ENCODE results near the gene MRTO4.
"Not testable (repeated sequence)": the region's sequence is repeated elsewhere in the genome, so short reads cannot be mapped to it uniquely, and the experiment has no call there.

MRTO4 gene

DNA sequence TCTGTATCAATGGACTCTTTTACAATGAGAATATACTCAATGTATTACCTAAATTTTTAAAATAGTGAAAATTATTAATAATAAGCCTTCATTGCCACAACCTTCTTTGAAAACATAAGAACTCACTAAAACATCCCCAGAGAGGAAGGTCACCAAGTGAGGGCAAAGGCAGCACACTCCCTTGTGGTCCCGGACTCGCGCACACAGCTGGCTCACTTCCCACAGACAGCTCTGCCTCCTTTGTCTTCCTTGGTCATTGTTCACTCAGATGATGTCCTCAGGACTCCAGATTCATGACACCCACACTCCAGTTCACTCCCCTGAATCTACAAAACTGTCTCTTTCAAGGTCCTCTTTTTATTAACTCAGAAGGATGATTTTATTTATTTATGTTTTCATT is 22.4 kb upstream of the MRTO4 start:
- no peak for DNase-seq

DNA sequence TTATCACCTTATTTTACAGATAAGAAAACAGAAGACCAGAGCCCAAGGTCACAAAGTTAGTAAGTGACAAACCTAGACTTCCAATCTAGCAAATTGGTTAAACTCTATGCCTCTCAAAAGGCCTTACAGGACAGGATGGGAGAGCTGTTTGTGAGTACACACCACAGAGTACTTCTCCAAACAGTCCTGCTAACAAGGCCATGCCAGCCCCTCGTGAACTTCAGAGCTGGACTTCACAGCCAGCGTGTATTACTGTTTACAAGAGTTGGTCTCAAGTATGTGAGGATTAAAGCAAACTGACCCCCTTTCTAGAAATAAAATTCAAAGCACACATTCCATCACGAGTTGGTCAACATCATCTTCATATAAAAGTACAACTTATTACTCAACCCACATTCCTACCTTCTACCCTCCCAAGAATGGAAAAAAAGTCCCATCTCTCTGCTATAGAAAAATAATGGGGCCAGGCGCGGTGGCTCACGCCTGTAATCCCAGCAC is 21.7 kb upstream of the MRTO4 start:
- no peak for DNase-seq

DNA sequence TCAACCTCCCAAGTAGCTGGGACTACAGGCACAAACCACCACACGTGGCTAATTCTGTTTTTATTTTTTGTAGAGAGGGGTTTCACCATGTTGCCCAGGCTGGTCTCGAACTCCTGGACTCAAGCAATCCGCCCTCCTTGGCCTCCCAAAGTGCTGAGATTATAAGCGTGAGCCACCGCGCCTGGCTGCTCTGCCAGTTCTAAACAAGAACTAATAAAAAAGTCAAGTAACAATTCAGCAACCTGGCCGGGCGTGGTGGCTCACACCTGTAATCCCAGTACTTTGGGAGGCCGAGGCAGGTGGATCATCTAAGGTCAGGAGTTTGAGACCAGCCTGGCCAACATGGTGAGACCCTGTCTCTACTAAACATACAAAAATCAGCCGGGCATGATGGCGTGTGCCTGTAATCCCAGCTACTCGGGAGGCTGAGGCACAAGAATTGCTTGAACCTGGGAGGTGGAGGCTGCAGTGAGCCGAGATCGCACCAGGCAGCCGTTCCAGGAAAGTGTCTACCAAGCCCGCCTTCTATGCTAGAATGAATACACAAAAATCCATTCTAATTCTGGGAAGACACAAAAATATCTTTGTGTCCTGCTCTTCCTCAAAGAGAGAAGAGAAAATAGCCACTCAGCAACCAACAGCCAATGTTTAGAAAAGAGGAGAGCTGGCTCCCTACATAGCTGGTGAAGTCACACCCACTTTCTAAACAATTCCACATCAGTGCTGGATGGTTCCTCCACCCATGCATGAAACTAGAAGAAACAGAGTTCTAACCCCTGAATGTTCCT is 19.7 kb upstream of the MRTO4 start:
- DNase-seq = not testable (repeated sequence)

DNA sequence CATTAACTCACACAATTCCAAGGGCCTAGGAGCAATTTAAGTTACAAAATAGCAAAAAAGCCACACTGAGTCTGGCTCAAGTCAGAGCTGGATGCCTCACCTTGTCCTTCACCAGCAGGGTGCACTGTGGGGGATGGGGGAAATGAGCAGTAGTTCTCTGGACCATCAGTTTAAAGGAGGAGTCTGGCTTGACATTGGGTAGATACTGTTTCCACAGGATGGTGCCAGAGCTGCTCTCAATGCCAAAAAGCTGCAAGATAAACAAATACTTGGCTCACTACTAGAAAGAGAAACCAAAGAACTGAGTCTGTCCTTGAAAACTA is 19.1 kb upstream of the MRTO4 start:
- no peak for DNase-seq

DNA sequence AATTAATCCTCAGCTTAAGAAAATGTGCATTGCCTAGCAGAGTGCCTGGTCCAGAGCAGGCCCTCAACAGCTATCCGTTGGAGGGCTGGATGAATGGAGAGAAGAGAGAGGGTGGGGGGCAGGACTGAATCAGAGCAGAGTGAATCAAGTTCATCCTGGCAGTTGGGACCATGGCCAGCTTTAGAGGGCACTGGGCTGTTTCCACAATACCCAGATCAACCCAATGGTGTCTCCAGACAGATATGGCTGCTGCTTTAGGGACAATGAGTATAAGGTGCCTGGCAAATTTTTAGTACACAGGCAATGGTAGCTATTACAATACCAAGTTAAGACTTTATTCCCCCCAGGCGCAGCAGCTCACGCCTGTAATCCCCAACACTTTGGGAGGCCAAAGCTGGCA is 17.4 kb upstream of the MRTO4 start:
- no peak for DNase-seq

DNA sequence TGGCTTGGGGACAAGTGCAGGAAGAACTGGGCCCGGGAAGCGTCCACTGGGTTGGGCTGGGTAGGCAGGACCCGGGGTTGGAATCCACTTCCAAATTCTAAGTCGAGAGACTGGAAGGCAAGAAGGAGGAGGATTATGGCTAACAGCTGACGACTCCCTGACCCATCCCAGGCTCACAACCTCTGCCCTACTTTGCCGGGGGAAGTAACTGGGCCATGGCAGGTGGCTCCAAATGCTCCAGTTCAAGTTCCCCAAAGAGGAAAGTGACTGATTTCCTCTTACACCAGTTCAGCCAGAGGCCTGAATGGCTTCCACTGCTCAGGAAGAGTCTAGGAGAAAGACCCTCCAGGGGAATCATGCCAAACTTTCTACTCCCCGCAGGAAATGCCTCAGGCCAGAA is 11.7 kb upstream of the MRTO4 start:
- DNase-seq = no peak

DNA sequence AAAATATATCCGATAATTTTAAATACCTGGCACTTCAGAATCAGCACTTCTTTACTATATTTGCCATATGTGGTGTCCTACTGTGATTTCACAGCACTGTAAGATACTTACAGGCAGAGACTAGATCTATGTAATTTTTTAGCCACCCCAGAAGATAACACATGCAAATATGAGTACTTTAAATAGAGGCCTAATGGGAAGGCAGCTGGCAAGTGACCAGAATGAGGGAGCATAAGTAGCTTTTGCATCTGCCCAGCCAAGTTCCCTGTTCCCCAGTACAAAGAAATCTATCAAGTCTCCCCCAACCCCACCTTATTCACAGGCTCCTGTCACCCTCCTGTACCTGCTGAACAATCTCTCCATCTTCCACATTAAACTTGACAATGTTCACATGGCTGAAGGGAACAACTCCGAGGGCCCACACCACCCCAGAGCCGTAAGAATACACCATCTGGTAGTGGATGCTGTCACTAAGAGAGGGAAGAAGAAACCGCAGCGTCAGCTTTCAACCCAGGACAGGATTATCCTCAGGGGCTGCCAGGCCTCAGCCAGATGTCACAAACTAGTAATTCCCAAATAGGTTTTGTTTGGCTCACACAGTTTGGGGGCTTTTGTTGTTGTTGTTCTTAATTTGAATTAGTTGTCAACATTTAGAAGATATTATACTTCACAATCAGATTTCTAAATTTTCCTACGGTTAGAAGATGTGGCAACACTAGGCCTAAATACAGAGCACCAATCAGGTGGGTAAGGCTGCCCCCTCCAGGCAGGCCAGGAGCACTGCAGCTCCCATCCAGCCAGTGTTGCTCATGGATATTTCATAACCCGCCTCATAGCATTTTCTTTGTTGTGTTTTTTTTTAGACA is 10.7 kb upstream of the MRTO4 start:
- DNase-seq = no peak

DNA sequence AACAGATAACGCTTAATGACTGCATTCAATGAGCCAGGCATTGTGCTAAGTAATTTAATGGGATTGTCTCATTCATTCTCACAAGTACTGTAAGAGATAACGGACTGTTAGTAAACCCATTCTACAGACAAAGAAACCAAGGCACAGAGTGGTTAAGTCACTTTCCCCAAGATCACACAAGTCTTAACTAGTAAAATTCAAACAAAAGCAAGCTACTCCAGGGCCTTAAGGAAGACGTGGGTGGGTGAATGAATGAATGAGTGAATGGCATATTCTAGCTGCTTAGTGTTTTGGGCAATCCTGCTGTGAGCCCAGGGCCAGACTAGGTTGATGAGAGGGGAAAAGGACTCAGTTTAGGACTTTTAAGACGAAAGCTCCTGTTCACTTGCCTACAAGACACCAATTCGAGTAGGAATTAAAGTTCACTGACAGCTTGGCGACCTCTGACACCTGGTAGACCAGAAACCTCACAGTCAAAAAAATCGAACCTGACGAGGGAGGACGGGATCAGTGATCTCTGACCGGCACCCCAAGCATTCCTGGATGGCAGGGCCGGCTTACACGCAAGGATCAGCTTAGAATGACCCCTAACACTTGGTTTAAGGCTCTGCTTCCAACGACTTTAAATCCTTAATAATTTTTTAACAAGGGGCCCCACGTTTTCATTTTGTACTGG is 838 bp upstream of the MRTO4 start:
- no peak for DNase-seq

DNA sequence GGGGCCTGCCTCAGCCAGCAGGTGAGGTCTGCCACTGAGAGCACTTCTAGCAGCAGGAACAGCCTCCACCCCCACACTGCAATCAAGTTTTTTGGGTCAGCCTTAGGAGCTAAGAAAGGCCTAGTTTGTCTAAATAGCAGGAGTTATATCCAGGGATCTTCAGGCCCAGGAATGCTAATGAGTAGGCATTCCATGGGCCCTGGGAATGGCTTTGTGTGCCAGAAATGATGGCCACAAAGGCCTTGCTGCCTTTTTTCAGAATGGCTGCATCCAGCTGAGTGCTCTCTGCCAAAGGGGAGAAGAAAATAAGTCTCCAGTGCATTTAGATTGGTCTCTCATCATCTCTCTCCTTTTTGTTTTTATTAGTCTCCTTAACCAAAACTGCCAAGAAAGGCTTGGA is 2.8 kb downstream of the MRTO4 start:
- no peak for DNase-seq

DNA sequence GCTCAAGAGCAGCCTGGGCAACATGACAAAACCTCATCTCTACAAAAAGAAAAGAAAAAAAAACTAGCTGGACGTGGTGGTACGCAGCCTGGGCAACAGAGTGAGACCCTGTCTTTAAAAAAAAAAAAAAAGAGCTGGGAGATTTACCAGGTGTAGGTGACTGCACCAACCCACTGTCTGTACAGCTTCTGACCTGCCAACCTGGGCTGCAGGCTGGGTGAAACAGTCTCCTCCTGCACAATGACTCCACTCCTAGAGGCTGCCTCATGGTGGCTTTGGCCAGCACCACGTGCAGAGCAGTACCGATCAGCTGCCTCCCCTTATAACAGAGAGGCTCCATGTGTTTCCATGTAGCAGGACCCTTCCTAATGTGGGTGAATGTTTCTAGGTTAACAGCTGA is 3.7 kb downstream of the MRTO4 start:
- DNase-seq = no peak

DNA sequence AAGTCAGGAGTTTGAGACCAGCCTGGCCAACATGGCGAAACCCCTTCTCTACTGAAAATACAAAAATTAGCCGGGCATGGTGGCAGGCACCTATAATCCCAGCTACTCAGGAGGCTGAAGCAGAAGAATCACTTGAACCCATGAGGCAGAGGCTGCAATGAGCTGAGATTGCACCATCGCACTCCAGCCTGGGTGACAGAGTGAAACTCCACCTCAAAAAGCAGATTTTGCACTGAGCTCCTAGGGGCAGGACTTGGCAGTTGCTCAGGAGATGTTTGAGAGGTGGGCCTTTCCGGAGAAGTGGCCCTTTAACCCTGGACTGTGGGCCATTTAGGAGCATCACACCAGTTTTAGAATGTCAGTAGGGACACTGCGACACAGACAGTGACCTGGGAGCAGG is 4.7 kb downstream of the MRTO4 start:
- DNase-seq = not testable (repeated sequence)

DNA sequence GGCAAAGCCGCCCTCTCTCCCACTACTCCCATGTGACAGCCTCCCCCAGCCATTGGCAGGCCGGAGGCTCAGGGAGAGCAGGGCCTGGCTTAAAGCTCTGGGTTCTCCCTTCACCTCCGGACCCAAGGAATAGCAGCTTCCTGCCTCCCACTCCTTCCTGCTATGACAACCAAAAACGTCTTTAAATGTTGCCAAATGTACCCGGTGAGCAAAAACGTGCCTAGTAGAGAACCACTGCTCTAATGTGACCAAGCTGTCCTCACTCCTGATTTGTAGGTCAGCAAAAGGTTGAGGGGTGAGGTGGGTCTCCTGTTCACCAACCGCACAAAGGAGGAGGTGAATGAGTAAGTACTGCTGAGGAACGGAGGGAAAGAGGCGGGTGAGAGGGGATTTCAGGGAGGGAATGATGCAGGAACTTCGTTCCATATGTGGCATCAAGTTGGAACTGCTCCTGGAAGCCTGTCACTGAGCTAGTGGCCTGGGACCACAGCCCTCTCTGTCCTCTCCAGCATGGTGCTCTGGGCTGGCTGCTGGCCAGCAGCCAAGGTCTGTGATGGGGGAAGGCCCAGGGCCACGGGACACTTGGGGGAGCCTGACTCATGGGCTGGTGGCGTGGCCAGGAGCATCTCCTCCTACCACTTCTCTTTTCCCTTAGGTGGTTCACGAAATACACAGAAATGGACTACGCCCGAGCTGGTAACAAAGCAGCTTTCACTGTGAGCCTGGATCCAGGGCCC is 5.7 kb downstream of the MRTO4 start:
- no peak for DNase-seq

DNA sequence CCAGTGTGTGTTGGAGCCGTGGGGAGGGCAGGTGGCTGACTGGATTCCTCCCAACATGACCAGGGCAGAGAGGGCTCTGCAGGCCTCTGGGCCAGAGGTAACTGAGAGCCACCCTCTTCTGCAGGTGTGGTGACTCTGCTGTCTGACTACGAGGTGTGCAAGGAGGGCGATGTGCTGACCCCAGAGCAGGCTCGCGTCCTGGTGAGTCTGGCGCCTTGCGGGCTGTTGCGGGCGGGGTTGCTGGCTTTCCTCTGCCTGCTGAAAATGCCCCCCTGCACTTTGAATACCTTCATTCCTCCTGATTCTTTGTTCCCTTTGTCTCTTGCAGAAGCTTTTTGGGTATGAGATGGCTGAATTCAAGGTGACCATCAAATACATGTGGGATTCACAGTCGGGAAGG is 6.7 kb downstream of the MRTO4 start:
- no peak for DNase-seq

DNA sequence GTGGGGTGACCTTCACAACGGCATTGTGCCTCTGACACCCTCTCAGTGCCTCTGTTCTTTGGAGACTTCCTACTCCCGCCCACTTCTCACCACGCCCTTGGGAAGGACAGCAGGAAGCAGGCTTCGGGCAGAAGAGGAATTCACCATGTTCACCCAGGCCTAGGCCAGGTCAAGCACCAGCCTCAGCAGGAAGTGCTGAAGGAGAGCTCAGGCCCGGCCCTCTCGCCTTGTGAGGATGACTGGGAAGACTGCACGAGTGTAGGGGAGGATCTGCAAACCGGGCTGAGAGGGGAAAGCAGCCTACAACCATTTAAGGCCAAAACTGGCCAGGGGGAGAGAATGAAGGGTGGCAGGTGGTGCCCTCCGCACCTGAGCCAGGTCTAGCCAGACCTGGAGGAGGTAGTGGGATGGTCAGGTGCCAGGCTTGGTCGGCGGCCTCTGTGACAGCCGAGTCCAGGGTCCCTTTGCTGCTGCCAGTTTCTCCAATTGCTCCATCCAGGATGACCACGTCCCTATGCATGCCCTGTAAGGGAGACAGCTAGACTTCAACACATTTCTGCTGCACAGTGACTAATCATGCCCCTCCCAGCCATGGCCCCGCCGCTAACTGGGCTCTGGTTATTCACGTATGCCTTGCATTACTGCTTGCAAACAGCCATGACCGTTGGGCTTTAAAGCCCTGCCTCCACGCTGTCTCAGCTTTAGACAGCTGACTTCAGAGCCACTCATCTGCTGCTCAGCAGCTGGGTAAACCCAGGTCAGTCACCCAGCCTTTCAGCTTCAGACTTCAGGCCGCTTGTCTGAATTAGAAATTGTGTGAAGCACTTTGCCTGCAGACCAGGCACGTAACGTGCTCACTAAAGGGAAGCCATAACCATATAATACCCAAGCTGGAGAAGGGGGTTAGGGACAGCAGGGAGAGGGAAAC is 8.9 kb downstream of the MRTO4 start:
- DNase-seq = no peak

DNA sequence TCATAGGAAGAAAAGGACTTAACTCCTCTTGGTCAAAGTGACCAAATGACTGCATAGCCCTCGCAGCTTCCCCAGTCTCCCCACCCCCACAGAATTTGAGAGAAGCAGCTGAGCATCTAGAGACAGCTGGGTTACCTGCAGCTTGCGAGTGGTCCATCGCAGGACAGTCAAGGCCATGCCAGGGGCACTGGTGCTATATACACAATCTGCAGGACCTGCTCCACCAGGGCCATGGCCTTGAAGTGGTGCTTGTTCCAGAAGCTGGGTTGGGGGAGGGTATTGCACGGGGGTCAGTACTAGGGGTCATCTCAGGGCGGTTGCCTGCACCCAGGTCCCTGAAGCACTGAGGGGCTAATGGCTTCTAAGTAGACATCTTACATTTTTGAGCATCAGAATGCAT is 10.4 kb downstream of the MRTO4 start:
- DNase-seq = no peak

DNA sequence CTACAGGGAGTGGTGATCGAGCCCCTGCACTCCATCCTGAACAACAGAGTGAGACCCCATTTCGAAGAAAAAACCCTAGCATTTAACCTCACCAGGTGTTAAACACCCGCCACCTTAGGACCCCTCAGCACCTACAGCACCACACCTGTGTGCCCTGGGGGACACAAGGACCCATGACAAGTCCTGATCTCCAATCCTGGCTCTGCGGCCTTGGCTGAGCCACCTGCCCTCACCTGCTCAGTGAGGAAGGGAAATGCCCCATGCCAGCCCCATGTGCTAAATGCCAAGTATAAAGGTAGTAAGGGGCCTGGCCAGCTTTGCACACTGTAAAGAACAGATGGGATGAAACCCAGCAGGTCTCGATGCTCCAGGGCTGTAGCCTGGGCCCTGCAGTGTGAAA is 11.1 kb downstream of the MRTO4 start:
- DNase-seq = no peak

DNA sequence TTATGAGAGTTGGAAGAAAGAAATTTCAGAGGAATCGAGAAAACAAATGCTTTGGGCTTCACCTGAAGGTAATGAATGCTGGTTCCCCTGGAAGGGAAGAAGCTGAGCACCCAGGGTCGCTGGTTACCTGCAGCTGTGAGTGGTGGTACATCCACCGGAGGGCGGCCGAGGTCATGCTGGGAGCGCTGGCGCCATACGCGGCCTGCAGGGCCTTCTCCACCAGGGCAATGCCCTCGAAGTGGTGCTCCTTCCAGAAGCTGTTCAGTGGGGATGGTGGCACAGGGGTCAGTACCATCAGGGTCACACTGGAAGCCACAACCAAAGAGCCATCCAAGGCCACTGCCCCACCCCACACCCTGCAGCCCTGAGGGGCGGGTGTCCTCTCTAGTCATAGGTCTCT is 16.8 kb downstream of the MRTO4 start:
- no peak for DNase-seq

DNA sequence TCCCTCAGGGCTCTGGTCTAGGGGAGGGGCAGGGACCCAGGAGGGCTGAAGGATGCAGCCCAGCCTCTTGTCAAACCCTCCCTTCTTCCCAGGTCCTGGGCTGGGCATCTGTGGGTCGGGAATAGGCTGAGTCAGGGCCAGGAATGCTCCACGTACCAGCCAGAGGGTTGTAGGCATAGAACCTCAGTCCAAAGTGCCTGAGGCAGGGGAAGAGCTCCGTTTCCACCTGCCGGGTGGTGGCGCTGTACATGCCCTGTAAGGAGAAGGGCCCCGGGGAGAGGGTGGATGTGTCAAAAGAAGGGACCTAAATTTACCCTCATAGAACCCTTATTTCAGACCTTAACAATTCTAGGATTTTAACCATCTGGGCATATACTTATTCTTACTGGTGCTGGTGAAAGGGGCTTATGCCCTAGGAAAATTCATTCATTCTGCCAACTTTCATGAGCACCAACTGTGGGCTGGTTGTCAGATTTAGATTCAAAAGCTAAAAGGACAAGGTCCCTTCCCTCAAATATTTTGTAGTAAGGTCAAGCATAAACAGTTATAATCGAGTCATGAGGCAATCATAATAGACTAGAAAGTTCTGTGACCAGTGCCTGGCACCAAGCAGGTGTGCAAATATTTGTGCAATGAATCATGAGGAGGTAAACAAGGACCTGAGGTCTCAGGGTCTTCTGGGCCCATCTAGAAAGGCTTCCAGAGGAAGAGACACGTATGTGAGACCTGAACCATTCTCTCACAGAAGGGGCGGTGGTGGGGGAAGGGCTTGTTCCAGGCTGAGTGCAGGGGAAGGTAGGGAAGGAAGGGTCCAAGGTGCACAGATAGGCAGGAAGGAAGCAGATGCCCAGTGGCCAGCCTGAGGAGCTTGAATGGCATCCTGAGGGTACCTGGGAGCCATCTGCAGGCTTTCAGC is 18.1 kb downstream of the MRTO4 start:
- DNase-seq = not testable (repeated sequence)

DNA sequence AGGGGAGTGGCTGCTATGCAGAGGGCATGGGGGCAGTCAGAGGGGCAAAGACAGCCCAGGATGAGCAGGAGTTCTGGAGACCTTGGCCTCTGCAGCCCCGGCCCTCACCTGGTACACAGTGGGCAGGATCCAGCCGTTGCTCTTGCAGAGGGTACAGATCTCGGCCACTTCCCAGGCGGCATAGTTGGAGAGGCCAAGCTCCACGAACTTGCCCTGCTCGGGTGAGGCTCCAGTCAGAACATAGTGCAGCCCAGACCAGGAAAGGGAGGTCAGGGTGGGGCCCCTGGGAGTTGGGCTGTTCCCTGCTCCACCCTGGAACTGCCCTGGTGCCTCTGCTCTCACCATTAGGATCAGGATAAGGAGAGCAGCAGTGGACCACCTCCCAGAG is 18.7 kb downstream of the MRTO4 start:
- DNase-seq = not testable (repeated sequence)

DNA sequence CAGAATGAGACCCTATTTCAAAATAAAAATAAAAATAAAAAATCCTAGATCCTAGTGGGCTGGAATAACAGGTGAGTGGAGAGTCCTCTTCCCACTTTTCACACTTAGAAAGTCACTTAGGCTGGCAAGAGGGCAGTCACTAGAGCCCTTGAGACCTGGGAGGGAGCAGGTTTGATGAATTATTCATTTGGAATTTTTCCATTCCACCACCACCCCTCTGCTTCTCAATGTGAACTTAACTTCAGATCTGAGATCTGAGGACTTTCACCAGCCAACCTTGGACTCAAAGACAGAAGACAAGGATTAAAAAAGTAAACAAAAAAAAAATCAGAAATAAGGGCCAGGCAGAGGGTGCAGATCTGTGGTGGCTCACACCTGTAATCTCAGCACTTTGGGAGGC is 20.5 kb downstream of the MRTO4 start:
- no peak for DNase-seq

Data from KG1 (cell line).